Measurements from ENCODE around the gene UGT1A6. TPM values are rescaled to one million over a fixed set of nuclear protein-coding genes. Genes with fewer than 3 reads are reported as not detected.
A peak's percentile ranks its signal among the peaks of the same experiment; 100 is the strongest.

Gene UGT1A6
- total RNA-seq, 1 donor from 2014 or later: 2.3 TPM

- Histone ChIP-seq H3K27me3 (ENCODE audit: low read depth) (no peaks in the 10 kb centered on the region), H3K9me3 (no peaks in the 10 kb centered on the region), H3K36me3 (no peaks in the 10 kb centered on the region), H3K27ac (no peak overlapping the region), H3K4me1 (no peaks in the 10 kb centered on the region), H3K4me3 (no peak overlapping the region)
- intact Hi-C loops (cut with DNase I): no loop called here
- TF ChIP-seq, protein P1, sequence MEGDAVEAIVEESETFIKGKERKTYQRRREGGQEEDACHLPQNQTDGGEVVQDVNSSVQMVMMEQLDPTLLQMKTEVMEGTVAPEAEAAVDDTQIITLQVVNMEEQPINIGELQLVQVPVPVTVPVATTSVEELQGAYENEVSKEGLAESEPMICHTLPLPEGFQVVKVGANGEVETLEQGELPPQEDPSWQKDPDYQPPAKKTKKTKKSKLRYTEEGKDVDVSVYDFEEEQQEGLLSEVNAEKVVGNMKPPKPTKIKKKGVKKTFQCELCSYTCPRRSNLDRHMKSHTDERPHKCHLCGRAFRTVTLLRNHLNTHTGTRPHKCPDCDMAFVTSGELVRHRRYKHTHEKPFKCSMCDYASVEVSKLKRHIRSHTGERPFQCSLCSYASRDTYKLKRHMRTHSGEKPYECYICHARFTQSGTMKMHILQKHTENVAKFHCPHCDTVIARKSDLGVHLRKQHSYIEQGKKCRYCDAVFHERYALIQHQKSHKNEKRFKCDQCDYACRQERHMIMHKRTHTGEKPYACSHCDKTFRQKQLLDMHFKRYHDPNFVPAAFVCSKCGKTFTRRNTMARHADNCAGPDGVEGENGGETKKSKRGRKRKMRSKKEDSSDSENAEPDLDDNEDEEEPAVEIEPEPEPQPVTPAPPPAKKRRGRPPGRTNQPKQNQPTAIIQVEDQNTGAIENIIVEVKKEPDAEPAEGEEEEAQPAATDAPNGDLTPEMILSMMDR (IDR thresholded peaks at IDR 0.05): no peak
- DNase-seq (peak; percentile 21), ATAC-seq (no peak)
Observed at GRCh38 chr2:233807215-233807865, 114.7 kb downstream of the UGT1A6 start.

DNA sequence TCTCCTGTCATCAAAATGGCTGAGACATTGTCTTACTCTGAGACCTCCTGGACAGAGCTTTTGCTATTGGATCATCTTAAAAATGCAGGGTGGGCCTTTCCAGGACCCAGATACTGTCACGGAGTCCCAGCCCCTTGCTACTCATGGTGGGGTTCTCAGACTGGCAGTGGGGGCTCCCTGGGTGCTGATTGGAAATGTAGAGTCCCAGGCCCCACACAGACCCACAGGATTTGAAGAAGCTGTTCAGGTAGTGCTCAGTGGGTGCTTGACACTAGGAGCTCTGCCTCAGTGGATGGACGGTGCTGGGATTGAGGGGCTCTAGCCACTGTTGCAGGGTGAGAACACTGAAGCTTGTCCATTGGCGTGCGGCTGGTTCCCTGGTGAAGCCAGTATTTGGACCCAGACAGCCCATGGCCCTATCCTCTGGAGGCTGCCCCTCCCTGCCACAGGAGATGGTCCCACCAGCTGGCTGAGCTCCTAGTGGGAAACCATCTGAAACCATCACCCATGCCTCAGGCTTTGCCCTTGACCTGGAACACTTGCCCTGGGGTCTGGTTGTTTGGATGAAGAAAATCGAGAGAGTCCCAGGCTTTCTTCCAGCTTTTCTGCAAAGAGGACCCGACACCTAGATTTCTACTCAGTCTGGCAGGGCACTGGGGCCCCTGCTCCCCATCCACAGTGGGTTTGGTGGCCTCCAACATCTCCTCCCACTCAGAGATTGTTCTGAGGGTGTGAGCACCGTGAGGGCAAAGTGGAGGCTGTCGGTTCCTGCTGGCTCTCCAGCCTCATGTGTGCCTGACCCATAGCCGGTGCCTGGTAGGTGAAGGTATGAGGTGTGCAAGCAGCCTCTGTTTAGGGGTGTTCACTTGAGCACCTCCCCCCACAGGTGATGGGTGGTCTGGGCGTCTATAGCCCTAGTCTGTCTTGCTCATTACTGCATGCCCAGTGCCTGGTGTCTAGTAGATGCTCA is 115.6 kb downstream of the UGT1A6 start:
- no peaks in the 10 kb centered on the region for H3K27me3 ChIP-seq (ENCODE audit: low read depth)
- H3K9me3 ChIP-seq: no peaks in the 10 kb centered on the region
- H3K36me3 ChIP-seq: no peaks in the 10 kb centered on the region
- DNase-seq (peak; percentile 12), ATAC-seq (no peak)
- TF ChIP-seq, protein P1 (IDR thresholded peaks at IDR 0.05): no peak
- H3K4me1 ChIP-seq: no peaks in the 10 kb centered on the region
- intact Hi-C loops (cut with DNase I): no loop called here
- H3K27ac ChIP-seq: no peak overlapping the region
- H3K4me3 ChIP-seq: no peak overlapping the region

GRCh38 chr2:233810385-233810784 is 117.7 kb downstream of the UGT1A6 start:
- Histone ChIP-seq H3K27me3 (ENCODE audit: low read depth) (no peaks in the 10 kb centered on the region), H3K9me3 (no peaks in the 10 kb centered on the region), H3K27ac (no peak overlapping the region), H3K4me1 (no peaks in the 10 kb centered on the region), H3K36me3 (no peaks in the 10 kb centered on the region), H3K4me3 (no peak overlapping the region)
- DNase-seq: no peak
- intact Hi-C loops (cut with DNase I): no loop called here
- ATAC-seq: no peak
- TF ChIP-seq, protein P1 (IDR thresholded peaks at IDR 0.05): no peak

GRCh38 chr2:233811087-233811486 is 118.4 kb downstream of the UGT1A6 start:
- intact Hi-C loops (cut with DNase I): no loop called here
- no peak for DNase-seq
- no peaks in the 10 kb centered on the region for H3K9me3 ChIP-seq
- no peak overlapping the region for H3K4me3 ChIP-seq
- no peaks in the 10 kb centered on the region for H3K36me3 ChIP-seq
- no peaks in the 10 kb centered on the region for H3K27me3 ChIP-seq (ENCODE audit: low read depth)
- TF ChIP-seq, protein P1 (IDR thresholded peaks at IDR 0.05): no peak
- ATAC-seq: no peak
- H3K4me1 ChIP-seq: no peaks in the 10 kb centered on the region
- H3K27ac ChIP-seq: no peak overlapping the region

- Histone ChIP-seq H3K27ac (no peak overlapping the region), H3K9me3 (no peaks in the 10 kb centered on the region), H3K36me3 (no peaks in the 10 kb centered on the region), H3K4me3 (no peak overlapping the region), H3K4me1 (no peaks in the 10 kb centered on the region), H3K27me3 (ENCODE audit: low read depth) (no peaks in the 10 kb centered on the region)
- no peak for ATAC-seq
- TF ChIP-seq, protein P1 (IDR thresholded peaks at IDR 0.05): no peak
- no peak for DNase-seq
- intact Hi-C loops (cut with DNase I): no loop called here
Observed at GRCh38 chr2:233811732-233812131, 119.0 kb downstream of the UGT1A6 start.
